GM23338 (cell line): ENCODE measurements around the gene DAPK1. TPM values are rescaled to one million over a fixed set of nuclear protein-coding genes. Genes with fewer than 3 reads are reported as not detected.

ENCODE experiments used
- ATAC-seq: fragments of 200-7000 bp; cut with Tn5 transposase; 3 replicates; pipeline ENCODE4 v1.9.1; 2020
- DNase-seq: peaks from one replicate; pipeline ENCODE4 v3.0.0-alpha.2; 2015; ENCODE audit warnings: low spot score
- H2AFZ ChIP-seq: fragments of 200-600 bp; sonication (generic); 2 replicates; pipeline ENCODE4 v1.8.0; 2016; ENCODE audit warnings: antibody characterized with exemption, mild to moderate bottlenecking, moderate library complexity
- H3F3A ChIP-seq: fragments of 200-600 bp; sonication (generic); replicated peaks from 2 replicates; pipeline ENCODE4 v1.8.0; 2017; ENCODE audit warnings: antibody characterized with exemption, mixed run types, low read depth
- H3K27ac ChIP-seq: fragments of 200-600 bp; sonication (generic); 2 replicates; pipeline ENCODE4 v1.6.1; 2016; ENCODE audit warnings: low read depth
- H3K27me3 ChIP-seq: fragments of 200-600 bp; sonication (generic); 2 replicates; pipeline ENCODE4 v1.8.0; 2016; ENCODE audit warnings: mild to moderate bottlenecking, mixed run types, moderate library complexity; ENCODE audit not compliant: insufficient read depth
- H3K36me3 ChIP-seq: fragments of 200-600 bp; sonication (generic); 2 replicates; pipeline ENCODE4 v1.8.0; 2016; ENCODE audit warnings: mild to moderate bottlenecking; ENCODE audit not compliant: insufficient read depth
- H3K4me1 ChIP-seq: fragments of 200-600 bp; sonication (generic); 2 replicates; pipeline ENCODE4 v1.8.0; 2016; ENCODE audit warnings: mild to moderate bottlenecking, moderate library complexity; ENCODE audit not compliant: insufficient read depth
- H3K4me2 ChIP-seq: fragments of 200-600 bp; sonication (generic); 2 replicates; pipeline ENCODE4 v1.7.1; 2017; ENCODE audit warnings: mixed run types
- H3K4me3 ChIP-seq: fragments of 200-600 bp; sonication (generic); 2 replicates; pipeline ENCODE4 v1.6.1; 2016; ENCODE audit warnings: mixed run types
- H3K79me2 ChIP-seq: fragments of 200-600 bp; sonication (generic); replicated peaks from 2 replicates; pipeline ENCODE4 v1.8.0; 2017; ENCODE audit warnings: mild to moderate bottlenecking; ENCODE audit not compliant: insufficient read depth
- H3K9me2 ChIP-seq: fragments of 200-600 bp; sonication (generic); 2 replicates; pipeline ENCODE4 v1.8.0; 2017; ENCODE audit not compliant: insufficient read depth
- H4K20me1 ChIP-seq: fragments of 200-600 bp; sonication (generic); replicated peaks from 2 replicates; pipeline ENCODE4 v1.8.0; 2017; ENCODE audit warnings: mild to moderate bottlenecking; ENCODE audit not compliant: insufficient read depth
- H3K27ac Mint-ChIP-seq: 2 replicates; pipeline ENCODE4 v1.8.0; 2020; ENCODE audit warnings: inconsistent platforms, mild to moderate bottlenecking, moderate library complexity, mixed read lengths
- H3K27me3 Mint-ChIP-seq: 3 replicates; pipeline ENCODE4 v1.8.0; 2022; ENCODE audit warnings: low read depth, mild to moderate bottlenecking, moderate library complexity, mixed read lengths, inconsistent platforms; ENCODE audit not compliant: insufficient read depth, poor library complexity
- H3K36me3 Mint-ChIP-seq: 3 replicates; pipeline ENCODE4 v1.8.0; 2021; ENCODE audit warnings: low read depth, mild to moderate bottlenecking, inconsistent platforms, moderate library complexity, mixed read lengths
- H3K4me1 Mint-ChIP-seq: 3 replicates; pipeline ENCODE4 v1.8.0; 2020; ENCODE audit warnings: mild to moderate bottlenecking, inconsistent platforms, mixed read lengths
- H3K4me3 Mint-ChIP-seq: 3 replicates; pipeline ENCODE4 v1.8.0; 2021; ENCODE audit warnings: moderate library complexity, mild to moderate bottlenecking, inconsistent platforms, mixed read lengths
- H3K9me3 Mint-ChIP-seq: 3 replicates; pipeline ENCODE4 v1.8.0; 2020; ENCODE audit warnings: moderate library complexity, mild to moderate bottlenecking, inconsistent platforms, mixed read lengths
- EZH2 ChIP-seq: fragments of 200-600 bp; sonication (generic); IDR thresholded peaks from one replicate; pipeline ENCODE4 v1.8.0; 2017; ENCODE audit warnings: antibody characterized with exemption, mild to moderate bottlenecking, low read depth; ENCODE audit not compliant: unreplicated experiment
- EZH2phosphoT487 ChIP-seq: fragments of 200-600 bp; sonication (generic); IDR thresholded peaks from one replicate; pipeline ENCODE4 v1.8.1; 2018; ENCODE audit warnings: antibody characterized with exemption; ENCODE audit not compliant: unreplicated experiment
- POLR2AphosphoS5 ChIP-seq: IDR thresholded peaks from 2 replicates; pipeline ENCODE4 v1.6.1; 2016; ENCODE audit warnings: antibody characterized with exemption, low read depth
- ZNF331 ChIP-seq: fragments of 250-450 bp; sonication (Bioruptor Pico); IDR thresholded peaks from 2 replicates; pipeline ENCODE4 v1.5.0; 2020; ENCODE audit warnings: low read depth, mild to moderate bottlenecking, moderate library complexity
- polyA plus RNA-seq: library from polyadenylated mRNA; unstranded; fragments of >200 nt; fragmentation: Nextera tagmentation; extraction: Ambion mirVana; gene quantifications from 2 replicates; pipeline ENCODE4 v1.2.1, GENCODE V29; 2016
- total RNA-seq: library from RNA; depleted of rRNA; stranded (reverse); fragments of >200 nt; shearing (Covaris generic); gene quantifications from 2 replicates; pipeline ENCODE4 v1.2.3, GENCODE V29; 2014
- TF ChIP-seq, protein P1 (sequence below), 2 experiments: fragments of 200-600 bp in 1 of 2; sonication (generic) in 1 of 2; conservative IDR thresholded peaks; 2 replicates each; pipeline versions ENCODE4 v1.5.1 to v1.6.1; 2016 to 2017; ENCODE audit warnings: antibody characterized with exemption in 2 of 2, low read depth in 2 of 2, mild to moderate bottlenecking in 2 of 2, moderate library complexity in 1 of 2

The DAPK1 gene
- total and polyA plus RNA-seq, 2 experiments from 2014 or later: 37.0 to 134 TPM

DNA sequence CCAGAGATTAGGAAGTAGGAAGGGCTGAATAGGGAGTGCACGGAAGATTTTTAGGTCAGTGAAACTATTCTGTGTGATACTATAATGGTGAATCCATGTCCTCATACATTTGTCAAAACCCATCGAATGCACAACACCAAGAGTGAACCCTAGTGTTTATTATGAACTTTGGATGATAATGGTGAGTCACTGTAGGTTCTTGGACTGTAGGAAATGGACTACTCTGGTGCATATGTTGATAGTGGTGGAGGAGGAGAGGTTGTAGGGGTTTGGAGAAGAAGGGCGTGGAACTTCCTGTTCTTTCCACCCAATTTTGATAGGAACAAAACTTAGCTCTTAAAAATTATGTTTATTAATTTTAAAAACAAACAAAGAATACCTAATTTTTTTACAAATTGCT is 242.5 kb downstream of the DAPK1 start (continued):
- TF ChIP-seq POLR2AphosphoS5 (no peak), EZH2 (no peak), EZH2phosphoT487 (no peak), ZNF331 (no peak)
- TF ChIP-seq, protein P1, sequence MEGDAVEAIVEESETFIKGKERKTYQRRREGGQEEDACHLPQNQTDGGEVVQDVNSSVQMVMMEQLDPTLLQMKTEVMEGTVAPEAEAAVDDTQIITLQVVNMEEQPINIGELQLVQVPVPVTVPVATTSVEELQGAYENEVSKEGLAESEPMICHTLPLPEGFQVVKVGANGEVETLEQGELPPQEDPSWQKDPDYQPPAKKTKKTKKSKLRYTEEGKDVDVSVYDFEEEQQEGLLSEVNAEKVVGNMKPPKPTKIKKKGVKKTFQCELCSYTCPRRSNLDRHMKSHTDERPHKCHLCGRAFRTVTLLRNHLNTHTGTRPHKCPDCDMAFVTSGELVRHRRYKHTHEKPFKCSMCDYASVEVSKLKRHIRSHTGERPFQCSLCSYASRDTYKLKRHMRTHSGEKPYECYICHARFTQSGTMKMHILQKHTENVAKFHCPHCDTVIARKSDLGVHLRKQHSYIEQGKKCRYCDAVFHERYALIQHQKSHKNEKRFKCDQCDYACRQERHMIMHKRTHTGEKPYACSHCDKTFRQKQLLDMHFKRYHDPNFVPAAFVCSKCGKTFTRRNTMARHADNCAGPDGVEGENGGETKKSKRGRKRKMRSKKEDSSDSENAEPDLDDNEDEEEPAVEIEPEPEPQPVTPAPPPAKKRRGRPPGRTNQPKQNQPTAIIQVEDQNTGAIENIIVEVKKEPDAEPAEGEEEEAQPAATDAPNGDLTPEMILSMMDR (conservative IDR thresholded peaks at IDR 0.05; ENCODE audit: low read depth in 2 of 2): no peak

DNA sequence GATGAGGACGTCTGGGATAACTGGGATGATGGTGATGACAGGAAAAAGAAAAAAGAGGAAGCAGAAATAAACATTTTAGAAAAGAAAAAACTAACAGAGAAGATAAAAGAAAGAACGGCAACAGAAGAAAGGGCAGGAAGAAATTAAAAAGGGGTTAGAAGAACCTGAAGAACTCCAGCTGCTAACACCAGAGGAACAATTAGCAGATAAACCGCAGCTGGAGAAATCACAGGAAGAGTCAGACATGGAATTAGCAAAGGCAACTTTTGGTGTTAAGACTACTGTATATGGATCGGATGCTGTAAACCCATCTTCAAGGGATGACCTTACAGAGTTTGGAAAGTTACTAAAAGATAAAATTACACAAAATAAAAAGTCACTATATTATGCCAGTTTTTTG is 243.7 kb downstream of the DAPK1 start:
- Mint-ChIP-seq H3K27ac (no peak overlapping the region), H3K4me1 (no peaks in the 10 kb centered on the region), H3K27me3 (no peaks in the 10 kb centered on the region), H3K4me3 (no peak overlapping the region), H3K9me3 (peaks cover 30% of the 10 kb centered on the region), H3K36me3 (peaks cover 7% of the 10 kb centered on the region; the same call in 2 of the 3 replicates)
- Histone ChIP-seq H3K36me3 (0 out of 2 replicates have a peak, but pooled peaks cover 5% of the 10 kb centered on the region), H3K79me2 (no peaks in the 10 kb centered on the region), H2AFZ (0 out of 2 replicates have a peak overlapping the region, but pooled peaks have one; percentile 32), H3K9me2 (no peaks in the 10 kb centered on the region), H3K27ac (no peak overlapping the region), H3K27me3 (no peaks in the 10 kb centered on the region), H3K4me2 (no peak overlapping the region), H3F3A (no peaks in the 10 kb centered on the region), H4K20me1 (no peaks in the 10 kb centered on the region), H3K4me3 (no peak overlapping the region), H3K4me1 (no peaks in the 10 kb centered on the region)
- ATAC-seq (no peak), DNase-seq (no peak)
- TF ChIP-seq POLR2AphosphoS5: no peak
- TF ChIP-seq, protein P1 (conservative IDR thresholded peaks at IDR 0.05; ENCODE audit: low read depth in 2 of 2): no peak

DNA sequence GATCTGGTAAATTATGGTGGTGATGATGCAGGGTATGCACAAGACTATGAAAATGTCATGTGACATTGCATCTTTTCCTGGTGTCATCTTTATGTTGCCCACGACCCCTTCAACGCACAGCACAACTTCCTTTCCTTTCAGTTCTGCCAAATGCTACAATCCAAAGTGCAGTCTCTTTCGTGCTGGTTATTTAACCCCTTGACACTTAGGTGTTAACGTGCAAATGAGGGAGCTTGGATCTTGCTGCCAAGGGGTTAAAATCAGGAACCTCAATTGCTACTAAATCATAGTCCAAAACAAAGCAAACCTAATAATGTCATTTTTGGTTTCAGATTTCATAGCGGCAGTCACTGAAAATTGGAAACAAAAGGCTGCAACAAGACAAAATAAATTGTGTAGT is 244.2 kb downstream of the DAPK1 start:
- H3K79me2 ChIP-seq: no peaks in the 10 kb centered on the region
- TF ChIP-seq EZH2phosphoT487 (no peak), POLR2AphosphoS5 (no peak), ZNF331 (no peak)
- TF ChIP-seq, protein P1 (conservative IDR thresholded peaks at IDR 0.05; ENCODE audit: low read depth in 2 of 2): no peak
- no peak for ATAC-seq
- Mint-ChIP-seq H3K27me3 (no peaks in the 10 kb centered on the region), H3K4me3 (no peak overlapping the region), H3K36me3 (peaks cover 7% of the 10 kb centered on the region; the same call in 2 of the 3 replicates), H3K4me1 (no peaks in the 10 kb centered on the region), H3K27ac (no peak overlapping the region), H3K9me3 (peaks cover 30% of the 10 kb centered on the region)
- no peaks in the 10 kb centered on the region for H3F3A ChIP-seq
- no peak overlapping the region for H3K4me3 ChIP-seq
- H3K27me3 ChIP-seq: no peaks in the 10 kb centered on the region
- H3K27ac ChIP-seq: no peak overlapping the region
- H3K4me2 ChIP-seq: no peak overlapping the region
- H4K20me1 ChIP-seq: no peaks in the 10 kb centered on the region
- no peak for DNase-seq
- no peaks in the 10 kb centered on the region for H3K4me1 ChIP-seq
- 0 out of 2 replicates have a peak, but pooled peaks cover 5% of the 10 kb centered on the region for H3K36me3 ChIP-seq
- no peaks in the 10 kb centered on the region for H3K9me2 ChIP-seq
- H2AFZ ChIP-seq: peak overlapping the region; percentile 67; the same call in 1 of the 2 replicates
